ENCODE measurements around the gene LHX4.
A peak's percentile ranks its signal among the peaks of the same experiment; 100 is the strongest.

LHX4 gene

GRCh38 chr1:180228648-180229482, 1.2 kb upstream of the LHX4 start:
- TF ChIP-seq ZFX (IDR thresholded peaks at IDR 0.05; ENCODE audit: borderline replicate concordance) (no peak), CTCF (IDR thresholded peaks at IDR 0.05) (no peak)
- peak overlapping the region; percentile 40 for H3K27ac ChIP-seq

GRCh38 chr1:180230416-180230790, 339 bp downstream of the LHX4 start:
- H3K27ac ChIP-seq, result no peak overlapping the region; the same call in 1 of the 2 replicates
- TF ChIP-seq CTCF (IDR thresholded peaks at IDR 0.05) (no peak), ZFX (IDR thresholded peaks at IDR 0.05; ENCODE audit: borderline replicate concordance) (no peak)

- H3K27ac ChIP-seq, result no peak overlapping the region
- TF ChIP-seq CTCF (IDR thresholded peaks at IDR 0.05) (no peak), ZFX (IDR thresholded peaks at IDR 0.05; ENCODE audit: borderline replicate concordance) (no peak)
These were observed 884 bp downstream of the LHX4 start for GRCh38 chr1:180230791-180231505.

- no peak overlapping the region for H3K27ac ChIP-seq
- TF ChIP-seq CTCF (IDR thresholded peaks at IDR 0.05) (peak; percentile 42), ZFX (IDR thresholded peaks at IDR 0.05; ENCODE audit: borderline replicate concordance) (no peak)
These were observed 1.4 kb downstream of the LHX4 start for GRCh38 chr1:180231506-180231921.

- no peak for TF ChIP-seq CTCF (IDR thresholded peaks at IDR 0.05)
- TF ChIP-seq ZFX (IDR thresholded peaks at IDR 0.05; ENCODE audit: borderline replicate concordance), result no peak
- H3K27ac ChIP-seq, result no peak overlapping the region
These were observed 1.9 kb downstream of the LHX4 start for GRCh38 chr1:180231936-180232335.

GRCh38 chr1:180232521-180233043, 2.5 kb downstream of the LHX4 start:
- no peak for TF ChIP-seq ZFX (IDR thresholded peaks at IDR 0.05; ENCODE audit: borderline replicate concordance)
- TF ChIP-seq CTCF (IDR thresholded peaks at IDR 0.05), result no peak
- no peak overlapping the region for H3K27ac ChIP-seq
